GM18508 (cell line): ENCODE data around the gene KDM2A.

Experiments used
- ATAC-seq: cut with Tn5 transposase; IDR thresholded peaks from one replicate; pipeline ENCODE4 v1.9.1; 2021; ENCODE audit warnings: moderate number of reproducible peaks; ENCODE audit not compliant: insufficient read depth, unreplicated experiment

KDM2A gene

GRCh38 chr11:67280788-67281551 is 161.9 kb downstream of the KDM2A start:
- ATAC-seq: no peak

- no peak for ATAC-seq
Observed at GRCh38 chr11:67281552-67282150, 162.6 kb downstream of the KDM2A start.

GRCh38 chr11:67282155-67282875 is 163.3 kb downstream of the KDM2A start:
- ATAC-seq: no peak

- no peak for ATAC-seq
Observed at GRCh38 chr11:67282876-67283371, 163.9 kb downstream of the KDM2A start.

- no peak for ATAC-seq
Observed at GRCh38 chr11:67283481-67283963, 164.5 kb downstream of the KDM2A start.

GRCh38 chr11:67284811-67285540 is 165.9 kb downstream of the KDM2A start:
- ATAC-seq: no peak

- no peak for ATAC-seq
Observed at GRCh38 chr11:67285541-67286498, 166.8 kb downstream of the KDM2A start.

GRCh38 chr11:67286621-67287333 is 167.7 kb downstream of the KDM2A start:
- no peak for ATAC-seq

- no peak for ATAC-seq
Observed at GRCh38 chr11:67287355-67288197, 168.5 kb downstream of the KDM2A start.

- no peak for ATAC-seq
Observed at GRCh38 chr11:67288198-67288451, 169.1 kb downstream of the KDM2A start.

- ATAC-seq: no peak
Observed at GRCh38 chr11:67288452-67289225, 169.6 kb downstream of the KDM2A start.

- no peak for ATAC-seq
Observed at GRCh38 chr11:67289226-67289650, 170.2 kb downstream of the KDM2A start, which contains the start of gene ANKRD13D. ANKRD13D (plus strand) TSS chr11:67289303; CDS start chr11:67289461, 158 bp downstream.

GRCh38 chr11:67289651-67290479 is 170.8 kb downstream of the KDM2A start:
- ATAC-seq: no peak

GRCh38 chr11:67290801-67291200 is 171.7 kb downstream of the KDM2A start:
- ATAC-seq: no peak

- ATAC-seq: no peak
Observed at GRCh38 chr11:67291481-67292381, 172.7 kb downstream of the KDM2A start.
